22Rv1 (cell line): ENCODE data around the gene ARHGAP29.

Experiments
- CTCF ChIP-seq: fragments of 450-650 bp; IDR thresholded peaks from 2 replicates; pipeline ENCODE4 v1.5.1; 2017; ENCODE audit warnings: mild to moderate bottlenecking
- ZFX ChIP-seq: fragments of 450-650 bp; IDR thresholded peaks from 2 replicates; pipeline ENCODE4 v1.6.1; 2017; ENCODE audit warnings: antibody characterized with exemption, borderline replicate concordance

DNA sequence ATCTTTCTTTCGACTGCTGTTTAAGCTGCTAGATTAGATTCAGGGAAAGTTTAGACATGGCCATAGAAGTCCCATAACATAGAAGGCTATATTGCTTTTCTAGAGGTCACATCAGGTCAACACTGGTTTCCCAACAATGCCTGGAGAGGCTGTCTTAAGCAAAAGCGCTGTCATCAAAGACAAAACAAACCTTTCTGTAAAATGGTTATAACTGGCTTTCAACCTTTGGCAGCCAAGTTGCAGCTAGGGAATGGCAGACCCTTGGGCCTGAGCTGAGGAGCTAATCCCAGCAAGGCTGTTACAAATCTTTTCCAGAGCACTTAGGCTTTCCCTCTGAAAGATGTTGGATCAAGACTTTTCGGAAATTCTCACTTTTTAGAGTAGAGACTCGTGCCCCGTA, 105.3 kb downstream of the ARHGAP29 start:
- TF ChIP-seq CTCF (no peak), ZFX (no peak)
